K562 (cell line): Measurements from ENCODE around the gene NUDT1. TPM values are rescaled to one million over a fixed set of nuclear protein-coding genes. Genes with fewer than 3 reads are reported as not detected.

Experiments used
- CEBPG ChIP-seq, 3 experiments: fragments of 200-800 bp in 1 of 3; sonication (Bioruptor generic) in 1 of 3; sonication (generic) in 1 of 3; formaldehyde crosslinking in 1 of 3; IDR thresholded peaks in 2 of 3; conservative IDR thresholded peaks in 1 of 3; 2 replicates each; pipeline versions ENCODE4 v1.6.1 to v1.8.0; 2016 to 2022; ENCODE audit warnings: missing compliant biosample characterization in 2 of 3, missing genetic modification characterization in 2 of 3, mild to moderate bottlenecking in 1 of 3, missing genetic modification reagents in 1 of 3
- CREB3L1 ChIP-seq: fragments of 450-650 bp; IDR thresholded peaks from 2 replicates; pipeline ENCODE4 v1.6.1; 2014; ENCODE audit warnings: low read depth, mild to moderate bottlenecking, moderate library complexity, borderline replicate concordance
- DLX4 ChIP-seq: fragments of 250-450 bp; sonication (Bioruptor Pico); IDR thresholded peaks from 2 replicates; pipeline ENCODE4 v1.6.1; 2021; ENCODE audit warnings: mild to moderate bottlenecking
- FOXP1 ChIP-seq: sonication (generic); formaldehyde crosslinking; IDR thresholded peaks from 2 replicates; pipeline ENCODE4 v1.8.0; 2022; ENCODE audit warnings: mild to moderate bottlenecking, missing genetic modification reagents
- HMG20A ChIP-seq: fragments of 450-650 bp; formaldehyde crosslinking; conservative IDR thresholded peaks from 2 replicates; pipeline ENCODE4 v1.4.0; 2020; ENCODE audit warnings: mild to moderate bottlenecking, mixed read lengths
- MCM3 ChIP-seq: fragments of 450-650 bp; IDR thresholded peaks from 2 replicates; pipeline ENCODE4 v1.6.1; 2016
- NKRF ChIP-seq: fragments of 450-650 bp; IDR thresholded peaks from 2 replicates; pipeline ENCODE4 v1.6.1; 2016; ENCODE audit warnings: borderline replicate concordance
- SMARCC2 ChIP-seq: fragments of 450-650 bp; IDR thresholded peaks from 2 replicates; pipeline ENCODE4 v1.6.1; 2017; ENCODE audit warnings: antibody characterized with exemption, moderate library complexity, mild to moderate bottlenecking, low read depth
- TEAD4 ChIP-seq, 2 experiments: sonication (generic) in 1 of 2; formaldehyde crosslinking in 1 of 2; IDR thresholded peaks; 2 replicates each; pipeline versions ENCODE4 v1.6.1 to v1.8.0; 2012 to 2022; ENCODE audit warnings: borderline replicate concordance in 1 of 2, inconsistent platforms in 1 of 2, low read length in 1 of 2, mild to moderate bottlenecking in 1 of 2, missing genetic modification reagents in 1 of 2
- TOE1 ChIP-seq, 2 experiments: fragments of 450-650 bp in 1 of 2; sonication (generic) in 1 of 2; formaldehyde crosslinking in 1 of 2; IDR thresholded peaks; 2 replicates each; pipeline versions ENCODE4 v1.7.1 to v1.8.0; 2016 to 2022; ENCODE audit warnings: borderline replicate concordance in 2 of 2, mild to moderate bottlenecking in 2 of 2, antibody characterized with exemption in 1 of 2, inconsistent platforms in 1 of 2, low read depth in 1 of 2, missing genetic modification reagents in 1 of 2, moderate library complexity in 1 of 2
- TRIM24 ChIP-seq, 2 experiments: fragments of 450-650 bp; IDR thresholded peaks; 2 replicates each; pipeline ENCODE4 v1.6.1; 2016
- ZBTB9 ChIP-seq: fragments of 450-650 bp; formaldehyde crosslinking; IDR thresholded peaks from 2 replicates; pipeline ENCODE4 v1.4.0; 2020; ENCODE audit warnings: mild to moderate bottlenecking, moderate library complexity
- ZNF212 ChIP-seq: fragments of 450-650 bp; formaldehyde crosslinking; IDR thresholded peaks from 2 replicates; pipeline ENCODE4 v1.4.0; 2020; ENCODE audit warnings: mild to moderate bottlenecking
- ZNF644 ChIP-seq: fragments of 200-800 bp; sonication (Bioruptor generic); IDR thresholded peaks from 2 replicates; pipeline ENCODE4 v1.6.1; 2016; ENCODE audit warnings: low read depth, missing genetic modification characterization, missing compliant biosample characterization
- polyA plus RNA-seq, 8 experiments: library from polyadenylated mRNA; depleted of rRNA in 4 of 8; stranded (reverse) in 5 of 8; unstranded in 3 of 8; fragments of >200 nt; fragmentation: Nextera tagmentation in 2 of 8; fragmentation: Illumina TruSeq in 1 of 8; extraction: Ambion mirVana in 2 of 8; extraction: Trizol in 1 of 8; gene quantifications; 2 replicates each; pipeline versions ENCODE4 v1.2.1 to v1.2.3, GENCODE V29; 2011 to 2014; ENCODE audit warnings: inconsistent platforms in 1 of 8, missing spikeins in 1 of 8
- total RNA-seq, 7 experiments: library from RNA; depleted of rRNA in 6 of 7; stranded (reverse); fragments of >200 nt in 6 of 7; fragmentation: Illumina TruSeq in 2 of 7; extraction: Trizol in 2 of 7; gene quantifications; 2 replicates each; pipeline versions ENCODE4 v1.2.1 to v1.2.3, GENCODE V29; 2011 to 2021; ENCODE audit warnings: low replicate concordance in 1 of 7
- TF ChIP-seq, protein P1 (sequence below): sonication (generic); formaldehyde crosslinking; IDR thresholded peaks from 2 replicates; pipeline ENCODE4 v1.8.1; 2023; ENCODE audit warnings: mild to moderate bottlenecking, missing genetic modification reagents
- TF ChIP-seq, protein P2 (sequence below): fragments of 450-650 bp; formaldehyde crosslinking; IDR thresholded peaks from 2 replicates; pipeline ENCODE4 v1.4.0; 2022; ENCODE audit warnings: missing genetic modification characterization

The NUDT1 gene
- total and polyA plus RNA-seq, 9 of the 15 experiments (the other 6 are each of a cell fraction or from before 2014, with no cell fraction given) = 5.3 to 73.3 (median 29.6) TPM

DNA sequence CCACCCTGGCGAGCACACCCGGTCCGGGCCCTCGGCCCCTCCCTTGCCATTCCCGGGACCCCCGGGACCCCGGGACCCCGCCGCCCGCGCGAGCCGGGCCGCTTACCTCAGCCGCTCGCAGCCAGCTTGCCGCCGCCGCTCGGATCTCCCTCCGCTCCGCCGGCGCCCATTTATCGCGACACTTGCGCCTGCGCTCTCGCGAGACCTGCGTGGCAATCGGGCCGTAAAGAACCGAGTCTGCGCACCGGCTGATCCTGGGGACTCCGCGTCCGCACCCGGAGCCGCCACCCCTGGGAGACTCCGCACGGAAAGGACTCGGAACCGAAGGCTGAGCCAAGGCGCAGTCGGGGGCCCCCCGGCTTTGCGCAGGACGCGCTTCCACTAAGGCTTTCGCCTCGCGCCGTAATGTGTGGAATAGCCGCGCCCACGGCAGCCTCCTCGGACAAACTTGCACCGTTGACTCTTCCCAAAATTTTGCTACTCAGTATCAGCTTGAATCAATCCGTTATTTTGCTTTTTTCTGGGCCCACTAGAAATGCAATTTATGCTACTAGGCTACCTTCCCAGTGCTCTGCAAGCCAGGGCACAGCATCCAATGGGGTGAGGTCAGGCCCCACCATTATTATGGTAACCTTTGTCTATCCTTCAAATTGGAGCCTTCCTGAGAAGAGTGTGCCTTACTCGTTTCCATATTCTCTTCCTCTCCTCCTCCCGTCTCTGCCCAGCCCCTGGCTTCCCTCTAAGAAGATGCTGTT is 9.1 kb upstream of the NUDT1 start, which contains the start of gene MAD1L1 (continued):
- TF ChIP-seq ZBTB9 (CRISPR knock-in tag) (peak; percentile 71; the same call in 1 of the 2 replicates), MCM3 (no peak), SMARCC2 (no peak), FOXP1 (CRISPR knock-in tag) (no peak), TOE1 (IDR thresholded peaks at IDR 0.05; ENCODE audit: borderline replicate concordance) (peak; percentile 87; the same call in 1 of the 2 replicates), TOE1 (CRISPR knock-in tag; IDR thresholded peaks at IDR 0.05; ENCODE audit: borderline replicate concordance, low read depth) (no peak), CEBPG (CRISPR knock-in tag; IDR thresholded peaks at IDR 0.05) (no peak), CEBPG (tag; conservative IDR thresholded peaks at IDR 0.05 in 1 of 2, IDR thresholded peaks at IDR 0.05 in 1 of 2) (no peak), HMG20A (CRISPR knock-in tag) (no peak), TEAD4 (IDR thresholded peaks at IDR 0.05; ENCODE audit: low read length) (peak; percentile 6; the same call in 1 of the 2 replicates), TEAD4 (CRISPR knock-in tag; IDR thresholded peaks at IDR 0.05; ENCODE audit: borderline replicate concordance) (no peak), ZNF644 (no peak), NKRF (no peak), ZNF212 (CRISPR knock-in tag) (no peak), DLX4 (no peak), TRIM24 (IDR thresholded peaks at IDR 0.05) (0 out of 4 replicates have a peak, but pooled peaks of 1 of the 2 experiments have one; percentile 53), CREB3L1 (peak; percentile 97)
- TF ChIP-seq, protein P1, sequence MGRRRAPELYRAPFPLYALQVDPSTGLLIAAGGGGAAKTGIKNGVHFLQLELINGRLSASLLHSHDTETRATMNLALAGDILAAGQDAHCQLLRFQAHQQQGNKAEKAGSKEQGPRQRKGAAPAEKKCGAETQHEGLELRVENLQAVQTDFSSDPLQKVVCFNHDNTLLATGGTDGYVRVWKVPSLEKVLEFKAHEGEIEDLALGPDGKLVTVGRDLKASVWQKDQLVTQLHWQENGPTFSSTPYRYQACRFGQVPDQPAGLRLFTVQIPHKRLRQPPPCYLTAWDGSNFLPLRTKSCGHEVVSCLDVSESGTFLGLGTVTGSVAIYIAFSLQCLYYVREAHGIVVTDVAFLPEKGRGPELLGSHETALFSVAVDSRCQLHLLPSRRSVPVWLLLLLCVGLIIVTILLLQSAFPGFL = 0 out of 2 replicates have a peak, but pooled peaks have one; percentile 80
- TF ChIP-seq, protein P2, sequence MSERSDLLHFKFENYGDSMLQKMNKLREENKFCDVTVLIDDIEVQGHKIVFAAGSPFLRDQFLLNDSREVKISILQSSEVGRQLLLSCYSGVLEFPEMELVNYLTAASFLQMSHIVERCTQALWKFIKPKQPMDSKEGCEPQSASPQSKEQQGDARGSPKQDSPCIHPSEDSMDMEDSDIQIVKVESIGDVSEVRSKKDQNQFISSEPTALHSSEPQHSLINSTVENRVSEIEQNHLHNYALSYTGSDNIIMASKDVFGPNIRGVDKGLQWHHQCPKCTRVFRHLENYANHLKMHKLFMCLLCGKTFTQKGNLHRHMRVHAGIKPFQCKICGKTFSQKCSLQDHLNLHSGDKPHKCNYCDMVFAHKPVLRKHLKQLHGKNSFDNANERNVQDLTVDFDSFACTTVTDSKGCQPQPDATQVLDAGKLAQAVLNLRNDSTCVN = 0 out of 2 replicates have a peak, but pooled peaks have one; percentile 10
